Measurements from ENCODE around the gene CTXND1. TPM values are rescaled to one million over a fixed set of nuclear protein-coding genes. Genes with fewer than 3 reads are reported as not detected.

The CTXND1 gene
- total and polyA plus RNA-seq, 2 of the 8 experiments (the other 6 are each of a cell fraction or from before 2014, with no cell fraction given), result 0.03 TPM; not detected in 1

DNA sequence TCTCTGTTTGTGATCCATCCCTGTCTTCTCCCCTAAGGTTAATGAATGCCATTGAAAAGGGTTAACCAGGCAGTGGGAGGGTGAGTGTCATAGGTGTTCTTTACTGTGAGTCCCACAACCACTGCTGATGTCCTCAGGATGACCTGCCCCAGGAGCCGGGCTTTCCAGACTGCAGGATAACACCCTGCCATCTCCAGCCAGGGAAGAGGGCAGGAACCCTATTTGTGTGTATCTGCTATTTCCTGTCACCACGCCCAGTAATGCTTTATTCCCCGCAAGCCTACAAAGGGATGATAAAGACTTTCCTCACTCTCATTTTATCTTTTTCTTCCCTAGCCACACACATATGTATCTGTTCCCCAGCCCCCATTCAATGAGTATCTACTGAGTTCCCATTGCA, 15.6 kb upstream of the CTXND1 start:
- Histone ChIP-seq H4K5ac (ENCODE audit: insufficient read length, low read depth, low read length) (no peak overlapping the region), H3K9me3 (ENCODE audit: insufficient read depth in 2 of 2, low read depth in 1 of 2, low read length in 1 of 2) (no peaks in the 10 kb centered on the region), H2BK120ac (replicated peaks; ENCODE audit: low read depth, low read length) (no peak overlapping the region), H3K18ac (ENCODE audit: extremely low read depth, low read length) (no peak overlapping the region), H3K56ac (replicated peaks; ENCODE audit: insufficient read length, low read depth, low read length) (no peak overlapping the region), H4K20me1 (replicated peaks in 1 of 2; ENCODE audit: control insufficient read depth in 1 of 2, insufficient read depth in 2 of 2, low read length in 2 of 2) (no peaks in the 10 kb centered on the region), H3K4me2 (ENCODE audit: insufficient read depth in 1 of 2, low read depth in 2 of 2, low read length in 2 of 2) (no peak overlapping the region), H3K4me3 (ENCODE audit: extremely low read depth in 1 of 4, insufficient read depth in 2 of 4, low read depth in 3 of 4, low read length in 4 of 4) (no peak overlapping the region), H3K4me1 (replicated peaks in 1 of 4; ENCODE audit: control insufficient read depth in 3 of 4, insufficient read depth in 4 of 4, low read length in 3 of 4) (no peaks in the 10 kb centered on the region), H3K27me3 (replicated peaks in 1 of 4; ENCODE audit: control insufficient read depth in 3 of 4, extremely low read depth in 1 of 4, insufficient read depth in 3 of 4, low read length in 3 of 4) (peaks cover 0 to 5% (median 0%) of the 10 kb centered on the region in 4 experiments; a peak in 1 of 7 replicates), H2AK5ac (ENCODE audit: low read depth, low read length) (no peak overlapping the region), H3K9ac (replicated peaks in 1 of 4; ENCODE audit: extremely low read depth in 1 of 4, low read depth in 3 of 4, low read length in 3 of 4) (no peak overlapping the region), H3K23me2 (ENCODE audit: low read depth, low read length) (no peaks in the 10 kb centered on the region), H4K8ac (ENCODE audit: extremely low read depth, insufficient read depth, low read length) (no peak overlapping the region), H2BK15ac (ENCODE audit: low read length) (no peak overlapping the region), H3K79me1 (ENCODE audit: low read depth, low read length) (no peaks in the 10 kb centered on the region), H3K79me2 (ENCODE audit: control insufficient read depth in 1 of 2, insufficient read depth in 2 of 2, low read length in 2 of 2) (no peaks in the 10 kb centered on the region), H2BK20ac (ENCODE audit: low read length) (no peak overlapping the region), H2AFZ (ENCODE audit: low read length) (no peak overlapping the region), H3K14ac (ENCODE audit: insufficient read length) (no peak overlapping the region), H2BK12ac (ENCODE audit: low read depth, low read length) (no peak overlapping the region), H3K27ac (ENCODE audit: low read depth, low read length) (no peak overlapping the region), H3K36me3 (ENCODE audit: control insufficient read depth in 2 of 4, insufficient read depth in 4 of 4, low read length in 3 of 4) (no peaks in the 10 kb centered on the region), H2BK5ac (ENCODE audit: low read depth, low read length) (no peak overlapping the region), H3K23ac (ENCODE audit: insufficient read length) (no peak overlapping the region), H3K4ac (replicated peaks; ENCODE audit: insufficient read length, low read depth, low read length) (no peak overlapping the region), H4K91ac (replicated peaks; ENCODE audit: insufficient read length, low read length) (no peak overlapping the region)
- DNase-seq (ENCODE audit: low read depth in 1 of 2, low spot score in 2 of 2) (no peak), FAIRE-seq (no peak)
- ChIA-PET CTCF (ENCODE audit: partially characterized antibody) (interaction anchor here (0.6 to 1.7 kb wide), 2 partner anchors 42 to 176 kb away, joined by 3 to 11 read pairs; no protein-coding TSS in a partner anchor), POLR2A (ENCODE audit: partially characterized antibody) (no interaction called here)
- TF ChIP-seq PHF8 (conservative IDR thresholded peaks at IDR 0.05; ENCODE audit: low read depth, low read length) (no peak), RAD21 (IDR thresholded peaks at IDR 0.05 in 1 of 2, conservative IDR thresholded peaks at IDR 0.05 in 1 of 2; ENCODE audit: low read depth in 2 of 2, low read length in 2 of 2) (no peak), TEAD4 (IDR thresholded peaks at IDR 0.05; ENCODE audit: low read depth, low read length) (no peak), BRCA1 (IDR thresholded peaks at IDR 0.05; ENCODE audit: low read depth, low read length) (no peak), SRF (IDR thresholded peaks at IDR 0.05; ENCODE audit: low read depth, low read length) (no peak), YY1 (IDR thresholded peaks at IDR 0.05; ENCODE audit: low read depth, low read length) (no peak), GABPA (IDR thresholded peaks at IDR 0.05; ENCODE audit: borderline replicate concordance, insufficient read depth, low read length) (no peak)
- WGBS, 2 experiments (ENCODE audit: extremely low coverage in 1 of 2, insufficient coverage in 1 of 2, insufficient read length in 1 of 2, insufficient replicate concordance in 2 of 2, low coverage in 1 of 2, low lambda C conversion rate in 2 of 2, missing lambda C conversion rate in 1 of 2), result 88% methylated on average over 3 of the region's 3 CpGs; no CpG with 5 or more reads in 1 of the 2 experiments

All from H1 (cell line).